Retinal pigment epithelial cell (primary cell): ENCODE results near the gene EHBP1L1.
"Not testable (repeated sequence)": the region's sequence is repeated elsewhere in the genome, so short reads cannot be mapped to it uniquely, and the experiment has no call there.

ENCODE experiments used
- DNase-seq: peaks from one replicate; pipeline ENCODE4 v3.0.0-alpha.2; 2010; ENCODE audit warnings: low read depth
- H3K4me3 ChIP-seq: 2 replicates; pipeline ENCODE4 v1.5.1; 2011; ENCODE audit warnings: mild to moderate bottlenecking, low read length, control low read depth, moderate library complexity
- CTCF ChIP-seq: conservative IDR thresholded peaks from 2 replicates; pipeline ENCODE4 v1.5.1; 2011; ENCODE audit warnings: low read depth, low read length, control low read depth, inconsistent platforms

The EHBP1L1 gene

GRCh38 chr11:65636108-65637031 is 60.5 kb downstream of the EHBP1L1 start:
- no peak for TF ChIP-seq CTCF
- no peak for DNase-seq
- no peak overlapping the region for H3K4me3 ChIP-seq

GRCh38 chr11:65637032-65637557 is 61.2 kb downstream of the EHBP1L1 start:
- TF ChIP-seq CTCF, result no peak
- no peak overlapping the region for H3K4me3 ChIP-seq
- DNase-seq, result no peak

GRCh38 chr11:65637794-65638419 is 62.1 kb downstream of the EHBP1L1 start, which contains the start of gene SIPA1:
TSS of gene SIPA1 (plus strand) at chr11:65638101. CDS start at chr11:65640922, 2,821 bp downstream.
- H3K4me3 ChIP-seq, result peak within 1 kb of the TSS; percentile 56
- peak; percentile 60 for TF ChIP-seq CTCF
- DNase-seq, result peak; percentile 59

GRCh38 chr11:65639228-65639597 is 63.4 kb downstream of the EHBP1L1 start:
- not testable (repeated sequence) for DNase-seq, H3K4me3 ChIP-seq

- TF ChIP-seq CTCF, result no peak
- no peak for DNase-seq
- H3K4me3 ChIP-seq, result no peak overlapping the region
Measured at GRCh38 chr11:65639623-65640482, 64.0 kb downstream of the EHBP1L1 start.

GRCh38 chr11:65640483-65641296 is 64.8 kb downstream of the EHBP1L1 start:
- DNase-seq, result no peak
- TF ChIP-seq CTCF, result no peak
- H3K4me3 ChIP-seq, result no peak overlapping the region
